GM18520 (cell line): ENCODE results near the gene ABCG1.
"Not testable (repeated sequence)": the region's sequence is repeated elsewhere in the genome, so short reads cannot be mapped to it uniquely, and the experiment has no call there.

ENCODE experiments used
- ATAC-seq: cut with Tn5 transposase; IDR thresholded peaks from one replicate; pipeline ENCODE4 v1.9.1; 2021; ENCODE audit not compliant: unreplicated experiment

The ABCG1 gene

DNA sequence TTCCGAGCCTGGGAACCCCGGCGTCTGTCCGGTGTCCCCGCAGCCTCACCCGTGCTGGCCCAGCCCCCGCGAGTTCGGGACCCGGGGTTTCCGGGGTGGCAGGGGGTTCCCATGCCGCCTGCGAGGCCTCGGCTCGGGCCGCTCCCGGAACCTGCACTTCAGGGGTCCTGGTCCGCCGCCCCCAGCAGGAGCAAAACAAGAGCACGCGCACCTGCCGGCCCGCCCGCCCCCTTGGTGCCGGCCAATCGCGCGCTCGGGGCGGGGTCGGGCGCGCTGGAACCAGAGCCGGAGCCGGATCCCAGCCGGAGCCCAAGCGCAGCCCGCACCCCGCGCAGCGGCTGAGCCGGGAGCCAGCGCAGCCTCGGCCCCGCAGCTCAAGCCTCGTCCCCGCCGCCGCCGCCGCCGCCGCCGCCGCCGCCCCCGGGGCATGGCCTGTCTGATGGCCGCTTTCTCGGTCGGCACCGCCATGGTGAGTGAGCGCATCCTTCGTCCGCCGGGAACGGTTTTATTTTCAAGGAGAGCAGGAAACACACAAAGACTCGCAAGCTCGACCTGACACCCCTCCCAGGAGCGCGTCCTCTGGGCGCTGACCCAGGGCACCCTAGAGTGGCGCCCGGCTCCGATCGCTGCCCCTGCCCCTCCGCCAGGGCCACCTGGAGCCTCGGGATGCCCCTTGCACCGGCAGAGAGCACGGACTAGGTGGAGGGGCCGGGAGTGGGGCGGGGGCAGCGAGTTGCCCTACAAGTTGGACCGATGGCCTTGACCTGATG lies at the start of gene ABCG1:
ABCG1 (plus strand) TSS at position 305 of the 770 bp plus-strand sequence; CDS start at position 428, 123 bp downstream.
- ATAC-seq: no peak

DNA sequence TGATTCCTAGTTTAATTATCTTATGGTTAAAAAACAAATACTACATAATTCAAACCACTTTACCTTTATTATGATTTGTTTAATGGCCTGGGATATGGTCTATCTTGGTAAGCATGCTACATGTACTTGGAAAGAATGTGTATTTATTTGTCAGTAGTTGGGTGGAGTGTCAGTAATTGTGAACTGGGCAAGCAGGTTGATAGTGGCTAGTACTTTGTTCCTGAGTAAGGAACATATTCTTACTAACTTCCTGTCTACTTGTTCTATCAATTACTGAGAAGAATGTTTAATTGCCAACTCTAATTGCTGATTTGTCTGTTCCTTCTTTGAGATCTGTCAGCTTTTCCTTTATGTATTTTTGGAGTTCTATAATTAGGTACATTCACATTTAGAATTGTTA lies 49.2 kb upstream of the ABCG1 start:
- no peak for ATAC-seq

DNA sequence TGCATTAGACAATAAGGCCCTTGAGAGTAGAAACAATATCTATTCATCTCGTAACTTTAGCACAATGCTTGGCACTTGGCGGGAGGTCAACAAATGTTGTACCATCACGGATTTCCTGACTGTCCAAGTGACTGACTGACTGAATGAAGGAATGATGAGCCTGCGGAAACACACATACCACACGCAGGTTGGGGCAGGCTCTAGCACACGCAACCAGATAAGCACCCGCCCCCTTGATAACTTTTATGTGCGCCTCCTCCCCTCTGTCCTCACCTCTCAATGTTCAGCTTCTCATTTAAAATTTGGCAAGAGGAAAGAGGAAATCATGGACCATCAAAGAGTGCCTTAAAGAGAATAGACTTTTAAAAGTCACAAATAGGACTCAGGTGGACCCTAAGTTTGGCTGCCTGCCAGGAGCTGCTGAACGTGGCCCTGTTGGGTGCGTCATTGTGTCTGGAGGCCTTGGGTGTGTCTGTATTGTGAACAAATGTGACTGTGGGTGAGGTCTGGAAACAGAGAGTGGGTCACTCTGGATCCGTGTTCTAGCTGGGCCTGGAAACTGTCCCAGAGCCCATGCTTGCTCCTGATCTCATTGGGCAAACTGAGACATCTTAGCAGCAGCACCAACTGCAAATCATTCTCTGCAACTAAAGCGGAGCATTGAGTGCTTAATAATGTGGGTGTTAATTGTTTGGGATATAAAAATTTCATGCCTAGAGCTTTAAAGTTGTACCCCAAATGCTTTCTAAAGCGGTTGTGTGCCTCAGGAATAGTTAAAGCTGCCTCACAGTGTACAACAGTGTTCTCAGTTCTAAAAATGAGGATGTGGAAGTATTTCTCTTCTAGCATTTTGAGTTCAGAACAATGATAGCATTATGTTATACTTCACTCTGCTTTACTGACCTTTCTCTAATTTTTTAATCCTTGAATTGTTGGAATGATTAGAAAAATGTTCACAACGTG lies 47.6 kb upstream of the ABCG1 start:
- ATAC-seq: no peak

DNA sequence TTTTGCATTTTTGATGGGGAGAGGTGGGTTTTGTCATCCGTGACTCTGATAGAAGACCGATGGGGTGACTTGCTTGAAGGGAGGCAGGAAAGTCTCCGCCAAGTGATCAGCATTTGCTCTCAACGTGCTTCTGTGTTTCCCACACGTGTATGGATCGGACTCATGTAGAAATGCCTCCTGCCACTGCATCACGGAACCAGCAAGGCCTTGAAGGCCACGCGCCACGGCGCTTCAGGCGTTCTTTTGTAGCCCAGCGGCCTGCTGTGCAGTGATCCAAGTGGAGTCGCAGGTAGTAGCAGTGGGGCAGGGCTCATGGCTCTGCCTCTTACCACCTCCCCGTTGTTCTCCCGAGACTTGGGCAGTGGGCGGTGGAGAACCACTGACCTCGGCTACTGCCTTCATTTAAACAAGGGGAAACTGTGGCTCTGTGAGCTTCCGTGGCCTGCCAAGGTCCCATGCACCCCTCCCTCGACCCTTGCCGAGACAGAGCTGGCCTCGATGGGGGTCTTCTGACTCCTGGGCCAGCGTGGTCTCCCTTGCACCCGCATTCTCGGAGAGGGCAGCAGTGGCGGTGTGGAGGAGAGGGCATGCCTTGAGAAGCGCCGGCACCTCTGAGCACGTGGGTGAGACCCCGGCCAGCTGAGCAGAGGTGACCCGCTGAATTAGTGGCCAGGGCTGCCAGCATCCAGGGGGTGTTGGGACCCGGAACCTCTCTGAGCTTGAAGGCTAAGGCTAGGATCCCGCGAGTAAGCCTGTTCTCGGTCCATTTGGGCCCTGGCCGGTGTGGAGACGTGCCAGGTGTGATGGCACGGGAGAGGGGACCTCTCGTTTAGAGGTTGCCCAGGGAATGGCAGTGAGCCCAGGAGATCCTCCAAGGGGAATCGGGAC lies 46.1 kb upstream of the ABCG1 start:
- ATAC-seq: no peak

DNA sequence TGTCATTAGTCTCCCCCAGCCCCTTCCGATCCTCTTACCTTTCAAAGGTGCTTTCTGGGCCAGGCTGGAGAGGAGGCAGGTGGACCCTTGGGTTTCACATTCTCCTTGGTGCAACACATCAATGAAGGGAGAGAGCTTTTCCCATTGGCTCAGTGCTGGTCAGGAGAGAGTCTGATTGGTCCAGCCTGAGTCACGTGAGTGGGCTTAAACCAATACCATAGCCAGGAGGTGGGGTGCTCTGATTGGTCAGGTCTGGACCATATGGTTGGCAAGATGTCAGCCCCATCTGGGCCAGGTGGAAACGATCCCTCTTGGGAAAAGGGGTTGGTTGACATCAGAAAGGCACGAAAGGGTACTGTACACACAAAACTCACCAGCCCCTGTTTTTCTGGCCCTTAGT lies 44.8 kb upstream of the ABCG1 start:
- ATAC-seq: no peak

DNA sequence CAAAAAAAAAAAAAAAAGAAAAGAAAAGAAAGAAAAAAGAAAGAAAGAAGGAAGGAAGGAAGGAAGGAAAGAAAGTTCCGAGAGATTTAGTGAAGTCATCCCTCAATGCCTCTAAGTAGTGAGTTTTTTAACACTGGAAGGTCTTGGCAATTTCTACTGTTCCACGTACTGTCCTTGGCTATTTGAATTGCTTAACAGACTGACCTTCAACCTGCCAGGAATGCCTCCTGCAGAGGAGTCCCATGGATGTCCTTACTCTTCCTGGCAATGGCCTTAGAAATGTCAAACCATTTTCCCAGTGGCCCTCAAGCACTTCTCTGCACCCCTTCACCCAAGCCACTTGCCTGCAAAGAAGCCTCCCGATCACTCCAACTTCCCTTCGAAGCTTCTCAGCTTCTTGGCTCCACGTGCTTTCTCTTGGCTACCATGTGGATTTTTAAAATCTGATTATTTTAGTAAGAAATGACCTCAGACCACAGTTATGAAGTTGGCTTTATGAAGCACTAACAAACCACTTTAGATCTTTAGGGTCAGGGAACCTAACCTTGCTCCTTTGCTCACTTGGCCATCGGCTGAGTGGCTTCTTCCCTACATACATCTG lies 43.7 kb upstream of the ABCG1 start:
- ATAC-seq: no peak

DNA sequence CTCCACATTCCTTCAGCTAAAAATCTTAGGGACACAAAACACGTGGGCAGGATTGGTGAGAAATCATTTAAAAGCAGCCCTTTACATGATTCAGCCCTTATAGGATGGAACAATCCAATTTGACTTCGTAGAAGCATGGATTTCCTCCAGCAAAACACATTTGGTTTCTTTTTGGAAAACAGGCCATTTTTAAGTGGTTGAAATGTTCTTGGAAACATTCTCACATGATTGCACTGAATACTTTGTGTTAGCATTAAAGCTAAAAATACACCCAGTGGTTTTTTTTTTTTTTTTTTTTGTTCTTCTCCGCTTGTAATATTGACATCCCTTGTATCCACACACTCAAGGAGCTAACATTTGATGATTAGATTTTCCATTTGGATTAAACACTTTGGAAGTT lies 42.1 kb upstream of the ABCG1 start:
- ATAC-seq: no peak

DNA sequence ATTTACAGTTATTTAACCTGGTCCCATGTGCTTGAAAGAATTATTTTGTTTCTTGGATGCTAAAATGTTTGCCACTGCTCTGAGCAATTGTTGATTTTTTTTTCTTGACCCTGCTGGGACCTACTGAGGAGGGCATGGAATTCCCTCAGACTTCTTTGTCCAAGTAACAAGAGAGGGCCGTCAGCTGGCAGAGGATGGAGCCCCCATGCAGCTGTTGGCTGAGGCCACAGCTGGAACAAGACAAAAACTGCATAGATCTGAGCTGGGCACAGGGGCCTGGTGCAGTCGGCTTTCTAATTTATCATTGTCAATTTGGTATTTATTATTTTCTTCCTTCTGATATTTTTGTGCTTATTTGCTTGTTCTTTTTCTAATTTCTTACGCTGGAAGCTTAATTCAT lies 39.6 kb upstream of the ABCG1 start:
- no peak for ATAC-seq

DNA sequence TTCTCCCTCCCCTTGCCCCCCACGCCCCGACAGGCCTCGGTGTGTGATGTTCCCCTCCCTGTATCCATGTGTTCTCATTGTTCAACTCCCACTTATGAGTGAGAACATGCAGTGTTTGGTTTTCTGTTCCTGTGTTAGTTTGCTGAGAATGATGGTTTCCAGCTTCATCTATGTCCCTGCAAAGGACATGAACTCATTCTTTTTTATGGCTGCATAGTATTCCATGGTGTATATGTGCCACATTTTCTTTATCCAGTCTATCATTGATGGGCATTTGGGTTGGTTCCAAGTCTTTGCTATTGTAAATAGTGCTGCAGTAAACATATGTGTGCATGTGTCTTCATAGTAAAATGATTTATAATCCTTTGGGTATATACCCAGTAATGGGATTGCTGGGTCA lies 38.9 kb upstream of the ABCG1 start:
- ATAC-seq: not testable (repeated sequence)

DNA sequence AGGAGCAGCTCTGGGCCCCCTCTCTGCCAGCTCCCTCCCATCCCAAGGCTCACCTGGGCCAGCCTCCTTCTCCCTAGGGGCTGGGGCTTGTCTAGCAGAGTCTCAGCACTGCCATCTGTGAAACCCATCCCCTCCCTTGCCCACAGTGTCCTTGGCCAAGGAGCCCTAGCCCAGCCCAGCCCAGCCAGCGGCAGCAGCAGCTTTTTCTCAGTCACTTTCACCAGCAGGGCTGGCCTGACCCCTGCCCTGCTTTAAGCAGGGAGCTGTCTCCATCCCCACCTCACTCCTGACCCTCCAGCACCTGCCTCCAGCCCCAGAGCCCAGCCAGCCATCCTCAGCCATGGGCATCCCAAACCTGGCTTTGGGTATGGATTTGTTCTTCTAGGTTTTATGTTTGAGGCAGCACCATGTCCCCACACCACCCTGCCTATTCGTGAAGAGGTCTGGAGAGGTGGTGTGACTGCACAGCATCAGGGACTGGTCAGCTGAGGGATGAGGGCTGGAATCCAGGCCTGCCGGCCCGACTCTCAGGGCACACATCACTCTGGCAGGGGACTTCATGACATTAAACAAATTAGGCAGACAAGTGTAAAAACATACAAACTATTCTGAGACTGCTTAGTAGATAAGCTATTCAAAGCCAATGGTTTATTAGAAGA lies 36.1 kb upstream of the ABCG1 start:
- no peak for ATAC-seq

DNA sequence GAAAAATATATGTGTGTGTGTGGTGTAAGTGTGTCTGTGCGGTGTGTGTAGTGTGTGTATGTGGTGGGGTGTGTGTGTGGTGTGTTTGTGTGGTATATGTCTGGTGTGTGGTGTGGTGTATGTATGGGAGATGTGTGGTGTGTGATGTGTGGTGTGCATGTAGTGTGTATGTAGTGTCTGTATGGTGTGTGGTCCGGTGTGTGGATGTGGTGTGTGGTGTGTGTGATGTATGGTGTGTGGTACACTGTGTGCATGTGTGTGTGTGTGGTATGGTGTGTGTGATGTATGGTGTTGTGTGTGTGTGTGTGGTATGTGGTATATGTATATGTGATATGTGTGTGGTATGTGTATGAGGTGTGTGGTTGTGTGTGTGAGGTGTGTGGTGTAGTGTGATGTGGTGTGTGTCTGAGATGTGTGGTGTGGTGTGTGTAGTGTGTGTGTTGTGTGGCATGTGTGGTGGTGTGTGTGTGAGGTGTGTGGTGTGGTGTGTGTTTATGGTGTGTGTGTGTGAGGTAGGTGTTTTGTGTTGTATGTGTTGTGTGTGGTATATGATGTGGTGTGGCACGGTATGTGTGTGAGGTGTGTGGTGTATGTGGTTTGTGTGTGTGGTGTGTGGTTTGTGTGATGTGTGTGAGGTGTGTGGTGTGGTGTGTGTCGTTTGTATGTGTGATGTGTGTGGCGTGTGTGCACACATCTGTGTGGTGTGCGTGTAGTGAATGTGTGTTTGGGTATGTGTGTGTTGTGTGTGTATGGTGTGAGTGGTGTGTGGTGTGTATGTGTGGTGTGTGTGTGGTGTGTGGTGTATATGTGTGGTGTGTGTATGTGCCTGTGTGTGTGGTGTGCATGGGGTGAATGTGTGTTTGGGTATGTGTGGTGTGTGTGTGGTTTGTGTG lies 35.3 kb upstream of the ABCG1 start:
- no peak for ATAC-seq

DNA sequence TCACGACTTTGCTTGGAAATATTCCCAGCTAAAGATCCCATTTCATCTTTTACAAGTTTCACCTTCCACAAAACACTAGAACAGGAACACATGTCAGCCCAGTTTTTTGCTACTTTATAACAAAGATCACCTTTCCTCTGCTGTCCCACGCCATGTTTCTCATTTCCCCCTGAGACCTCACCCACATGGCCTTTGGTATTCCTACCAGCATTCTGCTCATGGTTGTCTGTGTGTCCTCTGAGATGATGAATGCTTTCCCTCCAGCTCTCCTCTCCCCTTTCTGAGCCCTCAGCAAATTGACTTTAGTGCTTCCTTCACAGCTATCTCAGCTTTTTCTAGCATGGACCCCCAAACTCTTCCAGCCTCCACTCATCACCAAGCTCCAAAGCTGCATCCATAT lies 32.3 kb upstream of the ABCG1 start:
- no peak for ATAC-seq

DNA sequence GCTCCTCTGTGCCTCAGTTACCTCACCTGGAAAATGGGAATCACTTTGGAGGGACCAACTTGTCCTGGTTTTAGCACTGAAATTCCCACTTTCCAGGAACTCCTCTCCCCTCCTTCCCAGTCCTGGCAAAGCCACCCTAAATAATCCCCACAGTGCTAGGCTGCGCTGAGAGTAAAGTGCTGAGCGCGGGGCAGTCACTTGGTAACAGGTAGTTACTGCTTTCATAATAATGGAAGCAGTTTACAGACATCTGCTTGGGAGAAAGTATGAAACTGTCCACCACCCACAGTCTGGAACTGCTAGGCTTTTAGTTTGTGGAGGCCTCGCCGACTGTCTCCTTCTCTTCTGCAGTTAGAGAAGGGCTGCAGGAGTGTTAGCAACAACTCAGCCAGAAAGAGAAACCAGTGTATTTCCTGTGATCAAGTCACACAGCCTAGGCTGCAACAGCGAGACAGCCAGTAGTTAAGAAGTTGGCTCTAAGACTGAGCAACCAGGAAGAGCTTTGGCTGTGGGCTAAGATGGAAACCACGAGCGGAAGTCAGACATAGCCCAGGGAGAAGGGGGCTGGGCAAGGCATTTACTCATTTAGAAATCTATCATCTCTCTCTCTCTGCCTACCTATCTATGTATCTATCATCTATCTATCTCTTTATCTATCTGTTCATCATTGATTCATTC lies 30.8 kb upstream of the ABCG1 start:
- peak; percentile 90 for ATAC-seq

DNA sequence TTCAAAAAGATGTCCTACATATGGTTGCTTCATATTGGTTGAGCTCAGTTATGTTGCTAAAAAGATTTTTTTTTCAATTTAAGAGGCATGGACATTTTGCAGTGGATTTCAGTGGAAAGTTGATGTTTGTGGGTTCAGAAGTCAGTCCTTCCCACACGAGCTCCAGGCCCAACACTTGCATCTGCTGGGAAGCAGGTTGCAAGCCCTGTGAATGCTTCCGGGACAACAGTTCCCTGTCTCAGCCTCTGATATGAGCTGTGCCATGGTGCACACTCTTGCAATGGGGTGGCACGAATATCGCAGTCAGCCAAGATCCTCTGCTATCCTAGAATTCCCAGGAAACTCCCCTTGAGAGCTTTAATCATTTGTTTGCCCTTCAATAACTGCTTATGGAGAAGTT lies 30.3 kb upstream of the ABCG1 start:
- no peak for ATAC-seq

DNA sequence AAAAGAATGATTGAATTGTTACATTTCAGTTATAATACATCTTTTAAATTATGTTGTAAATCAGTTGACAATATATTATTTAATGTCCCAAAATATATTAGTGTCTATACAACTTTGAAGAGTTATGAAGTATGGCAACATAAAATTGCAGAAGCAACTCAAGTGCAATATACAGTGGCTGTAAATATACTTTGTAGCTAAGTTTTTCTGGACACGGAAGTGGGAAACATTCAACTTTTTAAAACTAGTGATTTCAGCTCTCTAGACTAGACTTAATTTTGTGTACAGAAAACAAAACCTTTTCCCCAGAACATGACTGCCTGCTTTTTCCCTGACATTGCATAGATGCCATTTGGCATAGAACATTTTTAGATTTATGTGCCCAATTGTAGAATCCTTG lies 29.5 kb upstream of the ABCG1 start:
- ATAC-seq: no peak

DNA sequence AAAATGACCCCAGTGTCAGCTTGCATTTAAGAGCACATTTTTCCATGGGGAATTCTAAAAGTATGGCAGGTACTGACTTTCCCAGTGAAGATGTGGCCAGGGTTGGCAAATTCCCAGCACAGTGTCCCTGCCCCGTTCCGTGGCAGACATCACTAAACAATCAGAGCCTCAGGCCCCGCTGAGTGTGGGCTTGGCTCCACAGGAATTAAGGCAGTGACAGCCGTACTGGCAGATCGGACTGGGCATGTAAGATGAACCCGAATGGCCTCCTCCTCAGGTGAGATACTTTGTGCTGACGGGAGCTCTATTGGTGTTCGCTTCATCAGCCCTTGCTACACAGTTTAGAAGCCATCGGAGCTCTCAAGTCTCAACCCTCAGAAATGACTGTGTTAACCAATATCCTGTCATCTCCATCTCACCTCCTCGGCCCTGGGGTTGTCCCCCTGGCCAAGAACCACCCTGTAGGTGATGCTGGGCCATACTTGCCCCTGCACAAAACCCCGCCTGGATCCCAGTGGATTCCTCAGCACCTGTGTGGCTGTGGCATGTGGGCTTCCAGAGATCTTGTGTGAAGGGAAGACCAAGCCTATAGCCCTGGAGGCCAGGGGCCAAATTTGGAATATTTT lies 29.0 kb upstream of the ABCG1 start:
- ATAC-seq: no peak

DNA sequence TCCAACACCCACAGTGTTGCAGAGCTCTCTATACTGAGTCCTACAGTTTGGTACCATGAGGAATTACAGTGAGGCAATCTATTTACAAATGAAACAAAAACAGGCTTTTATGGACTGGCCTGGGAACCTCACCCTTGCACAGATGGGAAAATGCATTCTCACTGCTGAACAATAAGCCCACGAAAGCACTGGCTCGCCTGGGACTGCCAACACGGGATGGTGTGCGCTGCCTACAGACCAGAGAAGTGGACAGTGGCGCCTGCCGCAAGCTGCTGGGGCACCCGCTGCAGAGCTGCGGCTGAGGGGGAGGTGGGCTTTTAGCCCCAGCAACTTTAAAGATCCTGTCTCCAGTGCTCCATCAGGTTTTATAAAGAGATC lies 28.5 kb upstream of the ABCG1 start:
- no peak for ATAC-seq

DNA sequence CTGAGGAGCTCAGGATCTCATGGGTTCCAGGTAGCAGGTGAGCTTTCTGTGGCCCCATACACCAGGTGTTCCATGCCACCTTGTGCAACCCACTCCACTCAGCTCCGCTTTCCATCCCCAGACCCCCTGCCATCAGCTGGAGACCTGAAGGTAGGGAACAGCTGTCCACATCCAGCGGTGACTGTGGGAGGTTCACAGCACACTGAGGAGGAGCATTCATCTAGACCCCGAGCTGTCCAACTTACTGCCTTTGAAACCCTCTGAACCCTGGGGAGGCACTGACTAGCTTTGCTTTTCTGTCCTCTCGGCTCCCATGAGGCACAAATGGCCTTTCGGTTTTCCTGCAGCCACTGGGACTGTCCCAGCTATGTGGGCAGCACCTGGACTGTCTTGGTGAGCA lies 27.9 kb upstream of the ABCG1 start:
- ATAC-seq: no peak
